GM12872 (cell line): ENCODE measurements around the gene FSCN2.

ENCODE experiments used
- CTCF ChIP-seq: IDR thresholded peaks from 3 replicates; pipeline ENCODE4 v1.5.1; 2011; ENCODE audit warnings: low read depth, mild to moderate bottlenecking, low read length, moderate library complexity; ENCODE audit not compliant: insufficient read depth

FSCN2 gene

DNA sequence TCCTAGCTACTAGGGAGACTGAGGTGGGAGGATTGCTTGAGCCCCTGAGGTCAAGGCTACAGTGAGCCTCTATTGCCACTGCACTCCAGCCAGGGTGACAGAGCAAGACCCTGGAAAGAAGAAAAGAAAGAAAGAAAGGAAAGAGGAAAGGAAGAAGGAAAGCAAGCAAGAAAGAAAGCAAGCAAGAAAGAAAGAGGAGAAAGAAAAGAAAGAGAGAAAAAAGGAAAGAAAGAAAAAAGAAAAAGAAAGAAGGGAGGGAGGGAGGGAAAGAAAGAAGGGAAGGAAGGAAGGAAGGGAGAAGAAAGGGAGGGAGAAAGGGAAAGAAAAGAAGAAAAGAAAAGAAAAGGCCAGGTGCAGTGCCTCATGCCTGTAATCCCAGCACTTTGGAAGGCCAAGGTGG is 24.6 kb upstream of the FSCN2 start:
- no peak for TF ChIP-seq CTCF

DNA sequence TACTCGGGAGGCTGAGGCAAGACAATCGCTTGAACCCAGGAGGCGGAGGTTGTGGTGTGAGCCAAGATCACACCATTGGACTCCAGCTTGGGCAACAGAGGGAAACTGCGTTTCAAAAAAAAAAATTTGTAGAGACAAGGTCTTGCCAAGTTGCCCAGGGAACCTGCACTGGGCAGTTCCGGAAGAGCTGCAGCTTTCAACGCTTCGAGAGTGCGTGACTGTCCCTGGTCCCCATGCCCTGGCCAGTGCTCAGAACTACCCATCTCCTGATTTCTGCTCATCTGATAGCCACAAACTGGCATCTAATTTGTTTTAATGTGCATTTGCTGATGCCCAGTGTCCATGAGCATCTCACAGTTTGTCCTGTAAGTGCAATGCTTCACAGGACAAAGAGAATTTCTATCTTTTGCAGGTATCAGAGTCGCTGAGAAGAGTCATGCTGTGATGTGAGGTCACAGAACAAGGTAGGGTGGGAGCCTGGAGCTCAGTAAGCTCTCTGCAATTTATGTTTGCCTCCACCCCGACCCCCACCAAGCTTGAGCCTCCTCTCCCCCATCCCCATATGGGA is 19.5 kb upstream of the FSCN2 start:
- TF ChIP-seq CTCF = no peak

DNA sequence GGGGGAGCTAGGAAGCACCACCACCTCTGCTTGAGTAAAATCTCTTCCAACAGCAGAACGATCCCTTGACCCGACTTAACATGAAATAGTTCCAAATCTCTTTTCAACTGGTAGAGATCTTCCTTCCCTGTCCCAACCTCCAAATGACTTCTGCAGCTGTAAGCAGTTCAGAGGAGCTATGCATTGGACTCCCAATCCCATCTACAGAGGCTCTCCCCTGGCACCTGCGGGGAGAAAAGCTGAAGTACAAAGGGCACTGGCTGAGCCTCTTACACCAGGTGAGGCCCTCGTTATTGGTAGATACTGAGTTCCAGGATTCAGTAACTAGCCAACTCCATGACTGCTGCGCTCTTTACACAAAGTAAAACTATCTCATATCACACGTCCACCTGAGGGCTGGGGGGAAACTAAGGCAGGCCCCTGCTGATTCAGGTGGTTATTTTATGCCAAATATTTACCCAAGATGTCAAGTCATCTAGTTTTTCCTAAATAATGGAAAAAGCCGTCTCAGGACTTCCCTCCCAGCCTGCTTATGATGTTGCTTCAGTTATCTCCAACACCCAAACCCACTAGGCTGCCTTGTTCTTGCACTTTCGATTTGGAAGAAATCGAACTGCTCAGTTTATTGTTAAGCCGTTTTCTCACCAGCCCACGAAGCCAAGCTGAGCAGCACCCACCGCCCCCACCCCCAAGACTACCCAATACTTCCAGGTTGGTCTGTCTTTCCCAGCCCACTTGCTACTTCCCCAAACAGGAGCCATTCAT is 18.8 kb upstream of the FSCN2 start:
- no peak for TF ChIP-seq CTCF

DNA sequence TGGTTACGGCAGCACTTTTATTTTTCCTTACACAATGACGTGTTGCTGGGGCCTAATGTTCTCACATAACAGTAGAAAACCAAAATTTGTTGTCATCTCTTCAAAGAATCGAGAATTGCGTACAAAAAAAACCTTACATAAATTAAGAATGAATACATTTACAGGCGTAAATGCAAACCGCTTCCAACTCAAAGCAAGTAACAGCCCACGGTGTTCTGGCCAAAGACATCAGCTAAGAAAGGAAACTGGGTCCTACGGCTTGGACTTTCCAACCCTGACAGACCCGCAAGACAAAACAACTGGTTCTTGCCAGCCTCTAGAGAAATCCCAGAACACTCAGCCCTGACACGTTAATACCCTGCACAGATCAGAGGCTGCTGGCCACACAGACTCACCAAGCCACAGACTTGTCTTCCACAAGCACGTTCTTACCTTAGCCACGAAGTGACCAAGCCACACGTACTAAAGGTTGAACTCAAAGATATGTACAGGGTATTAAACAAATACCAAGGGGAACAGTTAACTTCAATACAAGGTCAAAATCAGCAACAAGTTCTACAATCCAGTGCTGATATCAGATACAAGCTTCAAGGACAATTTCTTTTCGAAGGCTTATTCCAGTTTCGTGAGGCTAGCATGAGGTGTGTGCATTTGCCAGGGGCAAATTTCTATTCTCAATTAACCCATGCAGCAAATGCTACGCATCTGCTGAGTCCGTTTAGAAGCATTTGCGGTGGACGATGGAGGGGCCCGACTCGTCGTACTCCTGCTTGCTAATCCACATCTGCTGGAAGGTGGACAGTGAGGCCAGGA is 18.0 kb upstream of the FSCN2 start:
- no peak for TF ChIP-seq CTCF

GRCh38 chr17:81510785-81511553 is 17.2 kb upstream of the FSCN2 start:
- no peak for TF ChIP-seq CTCF

DNA sequence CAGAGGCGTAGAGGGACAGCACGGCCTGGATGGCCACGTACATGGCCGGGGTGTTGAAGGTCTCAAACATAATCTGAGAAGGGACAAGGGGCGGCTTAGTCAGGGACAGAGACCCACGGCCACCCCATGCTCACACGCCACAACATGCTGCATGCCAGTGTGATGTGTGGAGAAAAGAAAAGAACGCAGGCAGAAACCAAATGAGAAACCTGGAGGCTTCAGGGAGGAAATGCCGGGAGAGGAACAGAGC is 16.7 kb upstream of the FSCN2 start:
- TF ChIP-seq CTCF = no peak
